SU-DHL-6 (cell line): ENCODE data around the gene NKAIN1.

Experiments used
- CTCF ChIP-seq: fragments of 200-600 bp; sonication (generic); IDR thresholded peaks from one replicate; pipeline ENCODE4 v1.5.1; 2017; ENCODE audit warnings: antibody characterized with exemption, mild to moderate bottlenecking, low read length, moderate library complexity; ENCODE audit not compliant: insufficient read depth, poor library complexity, severe bottlenecking
- EZH2phosphoT487 ChIP-seq: fragments of 200-600 bp; sonication (generic), shearing (Covaris generic); conservative IDR thresholded peaks from 2 replicates; pipeline ENCODE4 v1.6.1; 2018; ENCODE audit warnings: mild to moderate bottlenecking, antibody characterized with exemption, low read length, moderate library complexity, mixed read lengths

- no peak for TF ChIP-seq CTCF
- TF ChIP-seq EZH2phosphoT487: no peak
Observed at GRCh38 chr1:31239653-31240241, at the start of gene NKAIN1.
